ENCODE results near the gene IFT172.

The IFT172 gene

GRCh38 chr2:27485496-27485895 lies 4.0 kb downstream of the IFT172 start:
- Histone ChIP-seq H3K4me3 (ENCODE audit: low read length) (no peak overlapping the region), H3K79me2 (ENCODE audit: low read length) (no peaks in the 10 kb centered on the region), H3K4me1 (ENCODE audit: low read length) (peaks cover 10% of the 10 kb centered on the region), H4K20me1 (ENCODE audit: insufficient read depth, low read length) (no peaks in the 10 kb centered on the region), H3K36me3 (replicated peaks; ENCODE audit: low read depth, low read length) (no peaks in the 10 kb centered on the region), H2AFZ (ENCODE audit: low read depth, low read length) (no peak overlapping the region), H3K27ac (ENCODE audit: low read length) (no peak overlapping the region), H3K9me3 (ENCODE audit: insufficient read depth, low read length) (no peaks in the 10 kb centered on the region), H3K4me2 (ENCODE audit: low read length) (no peak overlapping the region), H3K9ac (ENCODE audit: low read length) (no peak overlapping the region), H3K27me3 (ENCODE audit: low read depth, low read length) (no peaks in the 10 kb centered on the region)
- TF ChIP-seq EZH2phosphoT487 (IDR thresholded peaks at IDR 0.05; ENCODE audit: low read depth) (no peak), CTCF (IDR thresholded peaks at IDR 0.05; ENCODE audit: low read depth, low read length) (no peak)

GRCh38 chr2:27471961-27472360 lies 17.6 kb downstream of the IFT172 start:
- TF ChIP-seq CTCF (IDR thresholded peaks at IDR 0.05; ENCODE audit: low read depth, low read length) = no peak
- TF ChIP-seq EZH2phosphoT487 (IDR thresholded peaks at IDR 0.05; ENCODE audit: low read depth) = no peak
- no peaks in the 10 kb centered on the region for H3K4me1 ChIP-seq (ENCODE audit: low read length)
- no peak overlapping the region for H2AFZ ChIP-seq (ENCODE audit: low read depth, low read length)
- H3K27me3 ChIP-seq (ENCODE audit: low read depth, low read length) = no peaks in the 10 kb centered on the region
- no peak overlapping the region for H3K27ac ChIP-seq (ENCODE audit: low read length)
- no peak overlapping the region for H3K4me3 ChIP-seq (ENCODE audit: low read length)
- H3K79me2 ChIP-seq (ENCODE audit: low read length) = no peaks in the 10 kb centered on the region
- H3K9ac ChIP-seq (ENCODE audit: low read length) = no peak overlapping the region
- no peaks in the 10 kb centered on the region for H3K9me3 ChIP-seq (ENCODE audit: insufficient read depth, low read length)
- H3K4me2 ChIP-seq (ENCODE audit: low read length) = no peak overlapping the region
- no peaks in the 10 kb centered on the region for H4K20me1 ChIP-seq (ENCODE audit: insufficient read depth, low read length)
- peaks cover 2% of the 10 kb centered on the region for H3K36me3 ChIP-seq (replicated peaks; ENCODE audit: low read depth, low read length)

DNA sequence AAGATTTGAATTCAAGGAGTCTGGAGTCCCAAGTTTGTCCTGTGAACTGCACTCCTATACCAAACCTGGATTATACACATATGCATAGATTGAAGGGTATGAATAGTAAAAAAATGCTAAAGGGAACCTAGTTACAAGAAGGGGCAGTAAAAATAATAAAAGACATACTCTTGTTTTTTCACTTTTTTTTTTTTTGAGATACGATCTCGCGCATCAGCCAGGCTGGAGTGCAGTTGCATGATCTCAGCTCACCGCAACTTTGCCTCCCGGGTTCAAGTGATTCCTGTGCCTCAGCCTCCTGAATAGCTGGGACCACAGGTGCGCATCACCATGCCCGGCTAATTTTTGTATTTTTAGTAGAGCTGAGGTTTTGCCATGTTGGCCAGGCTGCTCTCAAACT lies 25.1 kb downstream of the IFT172 start:
- H3K27me3 ChIP-seq (ENCODE audit: low read depth, low read length) = no peaks in the 10 kb centered on the region
- H4K20me1 ChIP-seq (ENCODE audit: insufficient read depth, low read length) = no peaks in the 10 kb centered on the region
- no peaks in the 10 kb centered on the region for H3K9me3 ChIP-seq (ENCODE audit: insufficient read depth, low read length)
- no peaks in the 10 kb centered on the region for H3K36me3 ChIP-seq (replicated peaks; ENCODE audit: low read depth, low read length)
- H3K9ac ChIP-seq (ENCODE audit: low read length) = no peak overlapping the region
- no peak overlapping the region for H2AFZ ChIP-seq (ENCODE audit: low read depth, low read length)
- no peak overlapping the region for H3K4me3 ChIP-seq (ENCODE audit: low read length)
- no peaks in the 10 kb centered on the region for H3K4me1 ChIP-seq (ENCODE audit: low read length)
- H3K27ac ChIP-seq (ENCODE audit: low read length) = no peak overlapping the region
- no peaks in the 10 kb centered on the region for H3K79me2 ChIP-seq (ENCODE audit: low read length)
- TF ChIP-seq EZH2phosphoT487 (IDR thresholded peaks at IDR 0.05; ENCODE audit: low read depth) (no peak), CTCF (IDR thresholded peaks at IDR 0.05; ENCODE audit: low read depth, low read length) (no peak)
- no peak overlapping the region for H3K4me2 ChIP-seq (ENCODE audit: low read length)

GRCh38 chr2:27461118-27461517 lies 28.4 kb downstream of the IFT172 start:
- no peaks in the 10 kb centered on the region for H3K9me3 ChIP-seq (ENCODE audit: insufficient read depth, low read length)
- H3K4me2 ChIP-seq (ENCODE audit: low read length) = no peak overlapping the region
- H3K9ac ChIP-seq (ENCODE audit: low read length) = no peak overlapping the region
- H4K20me1 ChIP-seq (ENCODE audit: insufficient read depth, low read length) = no peaks in the 10 kb centered on the region
- TF ChIP-seq EZH2phosphoT487 (IDR thresholded peaks at IDR 0.05; ENCODE audit: low read depth) = no peak
- no peak for TF ChIP-seq CTCF (IDR thresholded peaks at IDR 0.05; ENCODE audit: low read depth, low read length)
- H3K4me3 ChIP-seq (ENCODE audit: low read length) = no peak overlapping the region
- no peak overlapping the region for H2AFZ ChIP-seq (ENCODE audit: low read depth, low read length)
- H3K4me1 ChIP-seq (ENCODE audit: low read length) = no peaks in the 10 kb centered on the region
- H3K27me3 ChIP-seq (ENCODE audit: low read depth, low read length) = no peaks in the 10 kb centered on the region
- no peaks in the 10 kb centered on the region for H3K79me2 ChIP-seq (ENCODE audit: low read length)
- H3K36me3 ChIP-seq (replicated peaks; ENCODE audit: low read depth, low read length) = no peaks in the 10 kb centered on the region
- H3K27ac ChIP-seq (ENCODE audit: low read length) = no peak overlapping the region

All from OCI-LY3 (cell line).